ENCODE data around the gene DUSP14.

DUSP14 gene

GRCh38 chr17:37458805-37459204 is 30.9 kb upstream of the DUSP14 start:
- DNase-seq (ENCODE audit: low read depth) = no peak
- TF ChIP-seq CTCF (IDR thresholded peaks at IDR 0.05; ENCODE audit: insufficient read depth, low read depth, low read length, missing control alignments) = no peak
- H3K4me3 ChIP-seq (ENCODE audit: low read depth, low read length) = no peak overlapping the region

DNA sequence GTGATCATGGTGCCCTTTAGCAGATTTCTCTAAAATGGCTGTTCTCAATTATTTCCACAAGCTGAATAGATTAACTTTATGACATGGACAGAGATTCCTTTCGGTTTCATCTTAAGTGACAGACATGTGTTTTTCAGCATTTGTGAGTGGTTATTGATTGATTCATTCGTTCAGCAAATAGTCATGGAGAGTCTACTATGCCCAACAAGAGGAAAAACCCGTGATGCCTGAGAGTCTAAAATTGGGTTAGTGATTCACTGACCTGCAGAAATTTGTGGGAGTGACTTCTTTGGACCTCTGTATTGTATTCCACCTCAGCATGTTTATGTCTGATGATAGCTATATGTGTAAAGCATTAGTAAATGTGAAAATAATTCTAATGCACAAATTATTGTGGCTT is 28.0 kb upstream of the DUSP14 start:
- no peak for TF ChIP-seq CTCF (IDR thresholded peaks at IDR 0.05; ENCODE audit: insufficient read depth, low read depth, low read length, missing control alignments)
- H3K4me3 ChIP-seq (ENCODE audit: low read depth, low read length) = no peak overlapping the region
- DNase-seq (ENCODE audit: low read depth) = no peak

DNA sequence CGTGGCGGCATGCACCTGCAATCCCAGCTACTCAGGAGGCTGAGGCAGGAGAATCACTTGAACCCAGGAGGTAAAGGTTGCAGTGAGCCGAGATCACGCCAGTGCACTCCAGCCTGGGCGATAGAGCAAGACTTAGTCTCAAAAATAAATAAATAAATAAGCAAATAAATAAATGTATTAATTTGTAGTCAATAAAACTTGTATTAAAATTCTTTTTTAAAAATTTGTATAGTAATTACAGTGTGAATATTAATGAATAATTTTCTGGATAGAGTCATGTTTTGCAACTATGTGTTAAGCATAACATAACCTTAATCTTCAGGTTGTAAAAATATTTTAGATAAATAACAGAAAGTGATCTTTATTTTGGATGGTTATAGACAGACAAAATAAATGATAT is 27.2 kb upstream of the DUSP14 start:
- no peak overlapping the region for H3K4me3 ChIP-seq (ENCODE audit: low read depth, low read length)

DNA sequence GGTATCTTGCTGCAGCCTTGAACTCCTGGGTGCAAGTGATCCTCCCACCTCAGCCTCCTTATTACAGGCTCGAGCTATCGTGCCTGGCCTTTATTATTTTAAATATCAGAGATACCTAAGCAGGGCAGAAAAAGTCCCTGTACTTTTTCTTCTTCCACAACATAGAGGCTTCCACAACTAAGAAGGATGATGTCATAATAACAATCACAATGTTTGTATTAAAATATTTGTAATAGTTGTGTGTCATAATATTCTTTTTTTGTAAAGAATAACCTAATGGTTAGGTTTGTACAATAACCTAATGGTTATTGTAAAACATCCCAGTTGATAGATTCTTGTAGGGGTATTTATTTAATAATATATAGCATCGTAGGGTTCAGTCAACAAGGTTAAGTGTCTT is 26.7 kb upstream of the DUSP14 start:
- no peak for TF ChIP-seq CTCF (IDR thresholded peaks at IDR 0.05; ENCODE audit: insufficient read depth, low read depth, low read length, missing control alignments)
- no peak for DNase-seq (ENCODE audit: low read depth)
- H3K4me3 ChIP-seq (ENCODE audit: low read depth, low read length) = no peak overlapping the region

More for the DNA sequence above, 27.2 kb upstream of the DUSP14 start:
- TF ChIP-seq CTCF (IDR thresholded peaks at IDR 0.05; ENCODE audit: insufficient read depth, low read depth, low read length, missing control alignments) = no peak
- no peak for DNase-seq (ENCODE audit: low read depth)

DNA sequence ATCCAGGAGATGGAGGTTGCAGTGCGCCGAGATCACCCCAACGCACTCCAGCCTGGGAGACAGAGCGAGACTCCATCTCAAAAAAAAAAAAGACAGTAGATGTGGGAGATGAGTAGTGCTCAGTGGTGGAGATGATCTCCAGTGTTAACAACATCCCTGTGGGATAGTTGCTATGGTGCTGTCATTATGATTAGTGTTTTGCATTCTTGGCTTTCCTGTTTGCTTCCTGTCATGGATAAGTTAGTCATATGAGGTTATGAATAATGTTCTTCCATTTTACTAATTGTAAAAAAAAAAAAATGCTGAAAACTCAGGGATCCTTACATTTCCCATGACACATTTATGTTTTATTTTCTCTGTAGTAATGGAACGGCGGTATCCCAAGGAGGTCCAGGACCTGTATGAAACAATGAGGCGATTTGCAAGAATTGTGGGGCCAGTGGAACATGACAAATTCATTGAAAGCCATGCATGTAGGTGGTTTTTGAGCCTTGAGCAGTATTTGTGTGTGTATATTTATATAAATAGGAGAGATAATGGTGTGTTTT is 24.5 kb upstream of the DUSP14 start:
- no peak for TF ChIP-seq CTCF (IDR thresholded peaks at IDR 0.05; ENCODE audit: insufficient read depth, low read depth, low read length, missing control alignments)
- DNase-seq (ENCODE audit: low read depth) = no peak
- no peak overlapping the region for H3K4me3 ChIP-seq (ENCODE audit: low read depth, low read length)

GRCh38 chr17:37466471-37466870 is 23.2 kb upstream of the DUSP14 start:
- H3K4me3 ChIP-seq (ENCODE audit: low read depth, low read length) = no peak overlapping the region
- TF ChIP-seq CTCF (IDR thresholded peaks at IDR 0.05; ENCODE audit: insufficient read depth, low read depth, low read length, missing control alignments) = no peak
- DNase-seq (ENCODE audit: low read depth) = no peak

DNA sequence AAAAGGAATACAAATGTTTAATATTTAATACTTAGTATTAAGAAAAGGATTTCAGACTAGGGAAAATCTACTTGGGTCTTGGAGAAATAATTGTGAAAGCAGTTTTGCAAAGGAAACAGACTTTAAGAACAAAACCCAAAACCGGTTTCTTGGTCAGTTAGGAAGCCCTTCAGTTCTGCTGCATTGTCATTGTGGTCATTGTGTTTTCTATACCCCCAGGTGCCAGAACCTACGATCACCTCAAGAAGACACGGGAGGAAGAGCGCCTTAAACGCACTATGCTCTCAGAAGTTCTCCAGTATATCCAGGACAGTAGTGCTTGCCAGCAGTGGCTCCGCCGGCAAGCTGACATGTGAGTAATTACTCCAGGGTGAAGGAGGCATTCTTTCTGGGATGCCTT is 19.5 kb upstream of the DUSP14 start:
- H3K4me3 ChIP-seq (ENCODE audit: low read depth, low read length) = no peak overlapping the region
- no peak for DNase-seq (ENCODE audit: low read depth)
- TF ChIP-seq CTCF (IDR thresholded peaks at IDR 0.05; ENCODE audit: insufficient read depth, low read depth, low read length, missing control alignments) = no peak
